ENCODE data around the gene TCP11.

Gene TCP11

DNA sequence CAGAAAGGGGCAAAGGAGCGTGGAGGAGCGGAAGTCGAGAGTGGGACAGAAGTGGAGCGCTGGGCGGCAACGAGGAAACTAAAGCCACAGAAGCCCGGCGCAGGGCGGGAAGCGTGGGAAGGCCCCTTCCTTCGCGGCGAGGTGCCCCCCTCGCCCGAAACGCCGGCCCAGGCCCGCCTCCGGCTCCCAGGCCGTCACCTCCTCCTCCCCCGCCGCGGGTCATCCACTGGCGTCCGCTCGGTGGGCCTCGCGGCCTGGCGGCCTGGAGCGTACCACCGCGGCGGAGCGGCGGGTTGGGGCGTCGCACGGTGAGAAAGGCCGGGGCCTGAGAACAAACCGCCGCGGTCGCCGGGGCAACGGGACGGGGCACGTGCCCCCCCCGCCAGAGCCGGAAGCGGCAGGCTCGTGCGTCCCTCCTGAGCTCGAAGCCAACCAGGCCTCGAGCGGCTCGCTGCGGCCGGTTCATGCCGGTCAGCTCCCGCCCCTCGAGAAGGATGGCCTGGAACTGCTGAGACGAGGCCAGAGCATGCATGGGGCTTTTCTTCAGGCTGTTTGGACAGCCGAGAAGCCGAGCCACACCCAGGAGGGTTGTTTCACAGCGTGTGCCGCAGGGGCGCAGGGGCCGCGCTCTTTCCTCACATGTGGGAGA, at the start of gene TCP11:
Gene TCP11 (minus strand): TSS at position 333 of the 649 bp plus-strand sequence. CDS start 469 bp downstream, outside the sequence.
- no peak for DNase-seq

DNA sequence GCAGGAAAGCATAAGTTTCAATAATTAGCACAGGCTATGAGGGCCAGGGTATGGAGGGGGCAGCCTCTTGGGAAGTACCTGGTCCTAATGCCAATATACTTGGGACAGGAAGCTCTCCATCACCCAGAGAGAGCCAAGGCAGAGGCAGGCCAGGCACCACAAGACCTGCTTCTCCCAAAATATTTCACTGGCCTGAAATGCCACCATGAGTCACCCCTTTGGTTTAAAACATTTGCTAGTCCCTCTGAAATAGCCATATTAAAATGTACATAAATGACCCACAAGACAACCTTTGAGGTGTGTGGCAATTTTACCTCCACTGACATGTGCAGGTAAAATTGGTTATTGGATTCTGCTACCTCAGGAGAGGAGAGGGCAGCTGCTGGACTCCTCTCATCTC, 49.2 kb upstream of the TCP11 start:
- DNase-seq: no peak

DNA sequence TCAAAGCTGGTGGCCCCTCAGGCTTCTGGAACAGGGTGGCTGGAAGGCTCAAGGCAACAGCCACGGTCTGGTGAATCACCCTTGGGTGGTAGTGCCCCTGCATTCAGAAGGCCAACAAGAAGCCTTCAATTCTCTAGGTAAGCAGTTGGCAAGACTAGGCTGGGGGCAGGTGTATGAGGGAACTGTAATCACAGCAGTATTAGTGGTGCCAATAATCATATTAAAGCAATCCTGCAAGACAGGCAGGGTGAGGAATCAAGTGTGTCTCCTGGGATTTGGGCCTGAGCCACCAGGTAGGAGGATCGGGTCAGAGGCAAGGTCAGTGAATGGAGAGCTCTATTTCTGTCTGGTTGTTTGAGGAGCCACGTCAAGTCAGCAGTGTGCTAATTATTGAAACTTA, 47.7 kb upstream of the TCP11 start:
- no peak for DNase-seq

DNA sequence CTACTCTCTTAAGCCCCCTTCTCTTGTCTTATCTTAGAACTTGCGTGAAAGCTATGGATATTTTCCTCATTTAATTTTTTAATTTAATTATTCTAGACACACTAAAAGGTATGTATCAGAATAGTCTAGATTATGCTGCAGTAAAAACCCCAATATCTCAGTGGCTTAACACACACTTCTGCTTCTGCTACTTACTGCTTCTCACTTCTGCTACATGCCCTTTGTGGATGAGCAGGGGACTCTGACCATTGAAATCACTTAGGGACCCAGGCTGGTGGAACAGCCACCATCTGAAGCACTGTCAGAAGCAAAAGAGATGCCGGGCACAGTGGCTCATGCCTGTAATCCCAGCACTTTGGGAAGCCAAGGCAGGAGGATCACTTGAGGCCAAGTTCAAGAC, 45.4 kb upstream of the TCP11 start:
- DNase-seq: no peak

DNA sequence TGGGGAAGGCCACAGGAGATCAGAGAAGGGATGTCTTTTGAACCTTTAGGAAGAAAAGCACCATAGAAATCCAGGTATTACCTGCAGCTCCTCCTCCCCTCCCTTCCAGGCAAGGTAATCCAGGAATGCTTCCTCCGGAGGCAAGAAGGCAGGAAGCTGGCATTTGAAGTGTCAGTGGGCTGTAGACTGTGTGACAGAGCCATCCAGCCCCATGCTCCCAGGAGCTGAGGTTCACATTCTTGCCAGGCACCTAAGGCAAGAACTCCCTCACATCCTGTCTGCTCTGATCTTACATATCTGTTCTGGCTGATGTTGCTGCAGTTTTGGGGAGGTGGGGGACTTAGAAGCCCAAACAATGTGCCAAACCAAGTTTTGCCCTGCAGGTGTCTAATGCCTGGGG, 44.8 kb upstream of the TCP11 start:
- no peak for DNase-seq

DNA sequence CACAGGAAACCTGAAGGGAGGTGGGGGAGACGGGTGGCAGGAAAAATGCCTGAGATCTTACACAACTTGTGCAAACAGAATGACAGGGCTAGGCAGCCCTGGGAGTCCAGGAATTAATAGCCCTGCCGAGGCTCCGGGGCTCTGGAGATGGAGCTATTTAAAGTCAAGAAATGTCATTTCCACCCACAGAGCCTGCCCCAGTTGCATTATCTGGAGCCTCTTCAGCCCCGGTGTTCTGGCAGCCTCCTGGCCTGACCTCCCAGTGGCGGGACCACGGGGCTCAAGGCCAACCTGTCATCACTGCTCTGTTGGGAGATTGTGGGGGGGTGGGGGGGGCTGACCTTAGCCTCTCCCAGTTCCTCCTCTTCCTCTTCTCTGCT, 44.2 kb upstream of the TCP11 start:
- no peak for DNase-seq

DNA sequence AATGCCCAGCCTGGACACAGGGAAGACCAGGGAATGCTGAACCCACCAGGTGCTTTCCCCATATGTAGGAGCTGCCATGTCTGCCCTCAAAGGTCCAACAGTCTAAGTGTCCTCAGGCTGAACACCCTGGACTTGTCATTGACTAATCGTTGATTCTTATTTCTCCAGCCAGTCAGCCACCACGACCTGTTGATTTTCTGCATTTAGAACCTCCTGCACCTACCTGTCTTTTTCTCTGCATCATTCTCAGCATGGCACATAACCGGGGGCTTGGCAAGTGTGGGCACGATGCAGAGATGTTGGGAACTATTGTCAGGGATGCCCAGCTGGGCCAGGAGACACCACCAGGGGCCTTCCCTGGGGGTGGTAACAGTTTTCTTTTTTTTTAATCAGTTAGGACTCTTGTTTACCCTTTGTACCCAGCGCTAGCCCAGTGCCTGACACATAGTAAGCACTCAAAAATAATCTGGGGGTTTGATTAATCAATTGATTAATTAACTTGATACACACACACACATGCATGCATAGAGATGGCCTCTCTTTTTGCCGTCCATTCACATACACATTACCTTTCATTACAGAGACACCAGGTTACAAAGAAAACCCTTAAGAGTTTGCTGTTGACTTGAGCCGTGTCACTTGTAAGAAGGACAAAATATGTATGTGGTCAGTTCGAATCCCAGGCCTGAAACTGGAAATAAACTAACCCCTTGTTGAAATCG, 43.6 kb upstream of the TCP11 start:
- no peak for DNase-seq

DNA sequence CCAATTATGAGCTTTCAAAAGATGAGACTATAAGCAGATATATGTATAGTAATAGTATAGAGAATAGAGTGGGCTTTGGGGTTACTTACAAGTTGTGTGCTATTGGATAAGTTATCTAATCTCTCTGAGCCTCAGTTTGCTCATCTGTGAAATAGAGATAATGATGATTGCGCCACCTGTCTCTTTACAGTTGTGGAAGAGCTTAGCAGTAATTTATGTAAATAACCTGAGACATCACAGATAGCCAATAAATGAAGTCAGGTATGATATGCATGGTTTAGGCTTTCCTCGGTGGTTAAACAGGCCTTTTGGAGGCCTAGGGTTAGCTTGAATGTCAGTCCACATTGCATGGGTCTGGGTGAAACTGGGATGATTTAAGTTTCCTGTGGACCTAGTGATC, 42.8 kb upstream of the TCP11 start:
- DNase-seq: no peak

DNA sequence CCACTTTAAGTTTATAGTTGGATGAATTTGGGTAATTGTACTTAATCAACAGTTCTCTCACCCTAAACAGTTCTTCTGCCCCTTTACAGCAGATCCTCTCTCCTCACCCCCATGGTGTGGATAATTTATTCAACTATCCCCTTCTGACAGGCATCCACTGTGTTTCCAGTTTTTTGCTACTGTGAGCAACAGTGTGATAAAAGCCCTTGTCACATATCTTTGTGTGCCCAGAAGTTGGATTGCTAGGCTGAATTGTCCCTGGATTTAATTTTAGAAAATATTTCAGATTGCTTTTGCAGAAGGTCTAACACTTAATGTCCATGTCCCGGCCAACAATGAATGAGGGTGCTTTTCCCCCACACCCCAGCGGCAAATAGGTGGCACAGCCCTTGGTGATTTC, 42.1 kb upstream of the TCP11 start:
- DNase-seq: no peak

DNA sequence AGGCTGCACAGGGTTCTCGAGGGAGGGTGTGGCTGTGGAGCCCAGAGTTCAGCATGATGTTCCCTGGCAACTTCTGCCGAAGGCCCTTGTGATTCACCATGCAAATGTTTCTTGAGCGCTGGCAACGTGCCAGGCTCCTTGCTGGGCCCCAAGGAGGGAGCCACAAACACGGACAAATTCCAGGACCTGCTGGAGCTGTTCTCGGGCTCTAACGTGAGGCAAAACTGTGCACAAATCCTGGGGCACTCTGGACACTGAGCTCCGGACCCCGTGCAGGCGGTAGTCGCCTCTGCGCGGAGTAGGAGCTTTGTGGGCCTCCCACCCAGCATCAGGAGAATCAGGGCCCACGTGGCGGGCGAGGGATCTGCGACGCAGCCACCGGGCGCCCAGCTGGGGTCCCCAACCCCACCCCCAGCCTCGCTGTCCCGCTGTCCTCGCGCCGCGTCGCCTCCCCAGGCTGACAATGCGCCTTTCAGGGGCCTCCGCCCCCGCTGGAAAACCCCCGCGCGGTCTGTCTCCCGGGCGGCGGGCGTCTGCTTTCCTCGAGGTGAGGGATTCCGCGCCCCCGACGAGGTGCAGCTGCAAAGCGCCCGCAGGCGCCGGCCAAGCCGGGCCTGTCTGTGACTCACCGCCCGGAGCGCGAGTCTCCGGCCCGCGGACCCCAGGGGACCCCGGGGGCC, 40.9 kb upstream of the TCP11 start:
- DNase-seq: peak in 2 of 56 donors; percentile 5 to 58

DNA sequence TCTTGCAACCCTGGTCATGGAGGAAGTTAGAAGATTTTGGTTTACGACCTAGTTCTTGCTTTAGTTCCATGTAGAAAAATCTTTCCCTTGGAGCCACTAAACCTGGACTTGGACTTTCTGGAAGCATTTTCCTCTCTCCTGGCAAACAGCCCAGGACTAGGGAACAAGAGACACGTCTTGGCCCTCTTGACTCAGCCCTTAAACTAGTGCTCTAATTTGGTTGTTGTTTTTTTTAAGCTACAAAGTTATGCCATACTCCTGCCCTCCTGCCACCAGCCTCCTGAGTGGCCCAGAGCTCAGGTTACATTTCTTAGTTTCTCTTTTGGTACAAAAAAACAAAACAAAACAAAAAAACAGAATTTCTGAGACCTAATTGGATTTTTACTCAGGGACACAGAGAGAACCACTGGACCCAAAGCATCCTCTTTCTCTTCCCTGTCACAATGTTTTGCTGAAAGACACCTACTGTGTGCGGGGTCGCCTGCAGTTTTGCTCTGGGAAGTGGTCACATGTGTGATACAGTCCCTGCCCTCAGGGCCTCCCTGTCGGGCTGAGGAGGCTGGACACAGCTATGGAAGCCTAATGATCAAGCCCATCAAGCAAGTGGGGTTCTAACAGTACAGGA, 40.3 kb upstream of the TCP11 start:
- DNase-seq: peak in 1 of 56 donors; percentile 23

DNA sequence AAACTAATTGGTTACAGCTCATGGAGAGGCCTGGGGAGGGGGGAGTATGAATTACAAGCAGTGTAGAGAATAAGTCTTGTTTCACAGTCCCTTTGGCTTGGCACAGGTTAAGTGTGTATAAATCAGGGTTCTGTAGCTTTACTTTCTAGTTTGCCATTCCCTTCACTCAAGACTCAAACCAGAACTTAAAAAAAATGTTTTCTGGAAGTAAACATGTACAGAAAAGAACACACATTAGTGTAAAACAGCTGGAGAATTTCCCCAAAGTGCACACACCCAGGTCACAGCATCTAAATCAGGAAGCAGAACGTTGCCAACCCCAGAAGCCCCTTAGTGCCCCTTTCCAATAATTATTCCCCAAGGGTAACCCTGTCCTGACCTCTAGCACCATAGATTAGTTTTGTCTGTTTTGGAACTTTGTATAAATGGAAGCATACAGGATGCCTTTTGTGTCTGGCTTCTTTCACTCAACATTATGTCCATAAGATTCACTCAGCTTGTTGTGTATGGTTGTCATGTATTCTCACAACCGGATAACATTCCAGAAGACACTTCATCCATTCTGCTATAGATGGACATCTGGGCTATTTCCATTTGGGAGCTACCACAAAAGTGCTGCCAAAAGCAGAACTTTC, 38.9 kb upstream of the TCP11 start:
- DNase-seq: no peak

DNA sequence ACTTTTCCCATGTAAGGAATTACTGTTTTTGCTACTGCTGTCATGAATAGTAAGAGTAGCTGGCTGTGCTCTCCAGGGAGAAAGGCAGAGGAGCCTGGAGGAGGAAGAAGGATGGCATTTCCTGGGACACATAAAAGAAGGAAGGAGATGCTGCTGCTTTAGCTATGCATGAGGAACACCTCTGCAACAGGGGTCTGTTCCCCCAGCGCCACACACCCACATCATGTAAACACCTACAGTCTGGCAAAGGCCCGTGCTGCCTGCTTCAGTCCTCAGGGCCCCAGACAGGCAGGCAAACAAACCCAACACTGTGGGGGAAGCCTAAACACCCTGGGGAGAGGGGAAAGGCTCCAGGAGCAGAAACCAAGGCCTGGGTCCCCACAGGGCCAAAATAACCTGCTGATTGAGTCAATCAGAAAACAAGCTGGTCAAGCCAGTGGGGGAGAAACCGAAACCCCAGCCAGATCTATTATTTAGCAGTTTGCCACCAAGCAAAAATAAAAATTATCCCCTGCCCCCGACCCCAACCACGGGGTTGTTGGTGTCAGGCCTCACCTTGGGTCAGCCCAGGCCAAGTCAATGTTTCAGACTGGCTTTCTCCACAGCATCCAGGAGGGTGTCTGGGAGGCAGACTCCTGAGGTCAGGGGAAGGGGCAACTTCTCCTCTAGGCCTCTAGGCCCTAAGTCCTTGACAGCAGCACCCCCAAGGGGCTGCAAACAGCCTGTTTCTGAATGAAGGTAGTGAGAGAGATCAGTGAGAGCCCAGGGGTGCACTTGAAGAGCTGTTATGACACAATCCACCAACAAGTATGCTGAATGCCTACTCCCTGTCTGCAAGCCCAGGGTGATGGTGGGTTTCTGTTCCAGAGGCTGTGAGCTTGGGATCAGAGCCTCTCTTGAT, 38.0 kb upstream of the TCP11 start:
- no peak for DNase-seq

DNA sequence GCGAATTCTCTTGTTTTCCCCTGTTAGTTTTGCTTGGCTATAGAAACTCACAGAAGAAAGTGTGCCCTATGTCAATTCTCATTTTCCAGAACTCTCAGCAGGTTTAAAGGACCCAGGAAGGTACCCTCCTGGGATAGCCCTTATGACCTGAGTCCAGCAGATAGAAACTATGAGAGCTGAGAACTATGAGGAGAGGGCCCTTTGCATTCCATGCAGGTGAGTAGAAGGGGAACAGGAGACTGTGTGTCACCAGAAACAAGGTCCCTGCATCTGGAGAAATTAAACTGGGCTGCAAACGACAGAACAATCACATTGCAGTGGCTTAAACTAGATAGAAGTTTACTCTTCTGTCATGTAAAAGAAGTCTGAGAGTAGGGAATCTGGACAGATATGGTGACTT, 36.9 kb upstream of the TCP11 start:
- DNase-seq: no peak

DNA sequence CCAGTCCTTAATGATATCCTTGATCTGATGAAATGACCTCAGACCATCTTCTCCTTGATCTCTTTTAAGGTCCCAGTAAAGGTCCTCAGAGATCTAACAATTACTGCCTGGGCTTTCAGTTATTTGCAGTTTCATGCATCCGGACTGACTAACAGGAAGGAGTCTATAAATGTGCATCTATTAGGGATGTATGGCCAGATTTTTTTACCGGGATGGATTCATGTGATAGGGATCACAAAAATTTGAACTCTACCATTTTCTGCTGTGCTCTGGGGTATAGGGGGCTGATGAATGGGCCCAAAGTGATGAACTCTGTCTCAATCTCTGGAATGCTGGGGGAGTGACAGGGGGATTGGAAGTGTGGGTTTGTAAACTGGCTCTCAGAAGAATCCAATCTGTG, 36.5 kb upstream of the TCP11 start:
- no peak for DNase-seq

DNA sequence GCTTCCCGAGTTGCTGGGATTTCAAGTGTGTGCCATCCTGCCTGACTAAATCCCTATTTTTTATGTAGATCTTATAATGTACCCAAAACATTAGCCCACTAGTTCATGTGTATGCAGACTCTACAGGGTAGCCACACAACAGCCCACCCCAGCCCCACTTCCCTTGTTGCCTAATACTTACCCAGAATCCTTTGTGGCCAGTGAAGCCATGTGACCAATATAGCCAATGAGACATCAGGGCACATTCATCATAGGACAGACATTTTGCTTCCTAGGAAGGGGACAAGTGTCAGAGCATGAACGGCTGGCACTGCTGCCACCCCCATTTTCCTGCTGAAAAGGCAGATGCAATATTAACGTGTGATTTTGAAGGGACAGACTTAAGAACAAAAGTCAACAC, 36.0 kb upstream of the TCP11 start:
- DNase-seq: no peak

DNA sequence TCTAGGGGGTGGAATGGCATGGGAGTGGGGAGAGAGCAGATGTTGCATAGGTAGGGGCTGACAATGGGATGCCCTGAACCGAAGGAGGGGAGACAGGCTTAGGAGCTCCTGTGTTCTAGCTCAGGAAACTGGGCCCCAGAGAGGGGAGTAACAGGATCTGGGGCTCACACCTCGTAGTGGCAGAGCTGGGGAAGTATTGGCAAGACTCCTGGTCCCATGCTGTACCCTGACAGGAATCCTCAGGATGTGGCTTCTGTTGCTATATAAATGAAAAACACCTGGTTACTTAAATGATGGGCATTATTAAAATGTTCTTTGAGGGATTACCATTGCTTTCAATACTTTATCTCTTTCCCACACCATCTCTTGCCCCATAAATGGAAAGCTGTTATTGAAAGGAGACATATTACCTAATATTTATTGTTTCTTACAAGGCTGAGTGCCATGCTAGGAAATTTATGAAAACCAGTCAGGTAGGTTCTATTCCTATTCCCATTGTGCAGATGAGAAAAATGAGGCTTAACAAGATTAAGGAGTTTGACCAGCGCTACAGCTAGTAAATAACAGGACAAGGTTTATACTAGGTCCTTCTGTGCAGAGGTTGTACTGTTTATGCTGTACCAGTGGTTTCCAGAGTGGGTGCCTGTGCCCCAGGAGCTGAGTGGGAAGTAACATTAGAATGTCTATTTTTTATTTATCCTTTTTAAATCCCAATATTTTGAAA, 35.3 kb upstream of the TCP11 start:
- DNase-seq: no peak

DNA sequence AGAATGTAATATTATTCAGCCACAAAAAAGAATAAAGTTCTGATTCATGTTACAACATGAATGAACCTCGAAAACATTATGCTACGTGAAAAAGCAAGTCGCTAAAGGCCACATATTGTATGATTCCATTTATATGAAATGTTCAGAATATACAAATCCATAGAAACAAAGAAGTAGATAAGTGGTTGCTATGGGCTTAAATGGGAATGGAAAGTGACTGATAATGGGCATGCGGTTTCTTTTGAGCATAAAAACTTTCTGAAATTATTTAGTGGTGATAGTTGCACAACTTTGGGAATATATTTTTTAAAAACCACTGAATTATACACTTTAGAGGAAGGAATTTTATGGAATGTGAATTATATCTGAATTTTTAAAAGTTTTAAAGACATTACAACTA, 33.4 kb upstream of the TCP11 start:
- no peak for DNase-seq

DNA sequence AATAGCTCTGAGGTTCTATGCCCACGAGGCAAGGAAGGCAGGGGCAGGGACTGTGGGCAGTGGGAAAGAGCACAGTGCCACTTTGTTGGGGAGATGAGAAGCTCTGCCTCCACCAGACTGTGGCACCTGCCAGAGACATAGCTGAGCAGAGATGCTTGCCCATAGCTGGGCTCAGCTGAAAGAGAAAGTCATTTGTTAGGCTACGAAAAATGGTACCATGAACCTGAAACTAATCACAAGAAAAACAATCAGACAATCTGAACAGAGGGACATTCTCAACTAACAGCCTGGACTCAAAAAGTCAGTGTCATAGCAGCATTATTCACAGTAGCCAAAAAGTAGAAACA, 32.9 kb upstream of the TCP11 start:
- no peak for DNase-seq

DNA sequence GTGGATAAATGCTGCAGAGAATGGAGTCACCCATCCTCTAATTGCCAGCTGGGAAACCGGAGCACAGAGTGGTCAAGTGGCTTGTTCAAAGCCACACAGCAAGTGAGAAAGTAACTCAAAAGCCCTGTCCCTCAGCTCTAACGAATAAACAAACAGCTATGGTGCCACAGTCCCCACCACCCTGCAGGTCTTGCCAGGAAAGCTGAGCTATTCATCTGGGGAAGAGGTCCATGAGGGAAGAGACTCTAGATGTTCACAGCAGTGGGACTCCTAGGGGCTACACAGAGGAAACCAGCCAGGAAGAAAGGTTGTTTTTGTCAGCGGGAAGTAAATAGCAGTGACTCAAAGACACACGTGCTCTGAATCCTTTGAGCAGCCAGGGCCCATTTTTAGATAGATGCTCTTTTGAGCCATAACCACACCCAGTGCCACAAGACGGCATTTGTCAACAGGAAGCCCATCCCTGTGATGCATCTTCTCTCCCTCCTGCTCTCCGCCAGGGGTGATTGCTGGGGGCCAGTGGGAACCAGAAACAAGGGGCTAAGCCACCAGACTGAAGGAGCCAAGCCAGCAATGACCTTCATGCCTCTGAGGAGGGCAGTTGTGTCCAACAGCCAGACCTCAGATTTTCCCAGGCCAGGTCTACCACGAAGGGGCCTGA, 32.4 kb upstream of the TCP11 start:
- no peak for DNase-seq

Measured in nucleus accumbens (tissue), 56 donors.